ENCODE measurements around the gene CD44. TPM values are rescaled to one million over a fixed set of nuclear protein-coding genes. Genes with fewer than 3 reads are reported as not detected.

The CD44 gene
- total and polyA plus RNA-seq, 5 donors from 2014 or later, result 441 to 1,181 (median 497) TPM

DNA sequence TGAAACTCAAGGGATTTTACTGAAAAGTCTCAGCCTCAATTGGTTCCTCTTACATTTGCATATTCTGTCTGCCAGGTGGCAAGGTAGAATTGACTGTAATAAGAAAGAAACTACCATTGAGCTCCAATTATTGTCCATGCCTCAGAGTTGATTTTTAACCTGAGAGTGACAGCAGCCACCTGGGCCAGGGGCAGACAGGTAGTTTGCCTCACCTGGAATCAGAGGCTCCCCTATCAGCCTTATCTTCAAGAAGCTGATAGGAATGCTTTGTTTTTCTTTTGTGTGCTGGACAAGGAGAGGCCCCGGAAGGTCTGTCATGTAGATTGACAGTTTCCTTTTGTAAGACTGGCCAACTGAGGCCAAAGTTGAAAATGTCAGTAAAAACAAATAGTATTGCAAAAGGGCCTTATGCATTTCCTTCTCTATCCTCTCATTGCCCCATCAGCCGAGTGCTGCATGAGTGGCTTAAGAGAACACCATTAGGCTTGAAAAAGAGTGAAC, 34.1 kb downstream of the CD44 start:
- Mint-ChIP-seq H3K27ac (peak overlapping the region; percentile 85 to 100 (median 93)), H3K4me3 (peak overlapping the region; percentile 65 to 84 (median 74)), H3K27me3 (no peaks in the 10 kb centered on the region), H3K4me1 (peaks cover 49 to 96% (median 88%) of the 10 kb centered on the region in 4 donors), H3K36me3 (peaks cover 62% of the 10 kb centered on the region), H3K9me3 (no peaks in the 10 kb centered on the region)
- DNase-seq (peak in 1 of 3 donors; percentile 30), ATAC-seq (ENCODE audit: low read depth in 2 of 2) (no peak)
- Histone ChIP-seq H3K4me3 (ENCODE audit: low read depth, low read length) (peak overlapping the region; percentile 70), H3K36me3 (ENCODE audit: control insufficient read depth, insufficient read depth, low read length) (peaks cover 34% of the 10 kb centered on the region), H3K27ac (ENCODE audit: insufficient read depth, low read length, poor library complexity, severe bottlenecking) (peak overlapping the region; percentile 99), H3K4me1 (ENCODE audit: control insufficient read depth, insufficient read depth, low read length, poor library complexity, severe bottlenecking) (peaks cover 97% of the 10 kb centered on the region), H3K27me3 (ENCODE audit: control insufficient read depth, insufficient read depth, low read length) (no peaks in the 10 kb centered on the region), H3K9me3 (ENCODE audit: control insufficient read depth in 2 of 2, low read length in 2 of 2) (no peaks in the 10 kb centered on the region)

DNA sequence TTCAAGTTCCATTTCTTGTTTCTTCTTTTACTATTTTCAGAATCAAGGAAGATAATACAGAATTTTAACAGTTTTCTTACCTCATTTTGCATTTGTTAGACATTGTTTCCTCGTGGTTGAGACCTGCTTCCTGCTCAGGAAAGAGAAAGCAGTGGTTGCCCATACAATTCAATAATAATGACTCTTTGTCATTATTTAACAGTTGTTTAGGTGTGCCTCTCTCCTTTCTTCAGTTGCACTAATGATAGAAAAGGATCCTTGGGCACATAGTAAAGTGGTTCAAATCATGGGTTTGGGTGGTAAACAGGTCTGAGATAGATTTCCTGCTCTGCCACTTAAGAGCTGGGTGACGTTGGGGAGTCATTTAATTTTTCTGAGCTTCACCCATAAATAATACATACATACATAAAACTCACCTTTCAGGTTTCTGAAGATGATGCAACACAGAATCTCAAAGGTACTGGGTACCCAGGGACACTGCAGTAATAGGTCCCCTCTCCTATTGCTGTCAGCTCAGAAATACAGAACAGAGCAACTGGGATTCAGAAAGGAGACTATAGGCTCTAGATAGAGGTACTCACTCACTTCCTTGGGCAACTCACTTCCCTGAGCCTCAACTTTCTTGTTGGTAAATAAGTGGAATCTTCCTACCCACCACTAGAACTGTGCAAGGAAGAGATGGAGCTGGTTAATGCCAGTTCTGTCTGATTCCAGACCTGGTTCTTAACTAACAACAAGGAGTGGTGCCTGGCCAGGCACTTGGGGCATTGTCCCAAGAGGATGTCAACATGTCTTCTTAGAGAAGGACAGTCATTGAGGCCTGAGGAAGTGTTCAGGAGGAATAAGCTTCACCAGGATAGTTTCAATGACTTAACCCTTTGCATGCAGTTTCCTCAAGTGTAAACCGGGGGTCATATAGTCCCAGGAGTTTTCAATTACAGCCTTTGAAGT, 34.9 kb downstream of the CD44 start:
- Histone ChIP-seq H3K4me3 (ENCODE audit: low read depth, low read length) (peak overlapping the region; percentile 70), H3K27me3 (ENCODE audit: control insufficient read depth, insufficient read depth, low read length) (no peaks in the 10 kb centered on the region), H3K9me3 (ENCODE audit: control insufficient read depth in 2 of 2, low read length in 2 of 2) (no peaks in the 10 kb centered on the region), H3K4me1 (ENCODE audit: control insufficient read depth, insufficient read depth, low read length, poor library complexity, severe bottlenecking) (peaks cover 97% of the 10 kb centered on the region), H3K27ac (ENCODE audit: insufficient read depth, low read length, poor library complexity, severe bottlenecking) (peak overlapping the region; percentile 99), H3K36me3 (ENCODE audit: control insufficient read depth, insufficient read depth, low read length) (peaks cover 43% of the 10 kb centered on the region)
- DNase-seq (peak in 2 of 3 donors; percentile 51 to 63), ATAC-seq (ENCODE audit: low read depth in 2 of 2) (peak; percentile 28 to 38)
- Mint-ChIP-seq H3K4me3 (peak overlapping the region; percentile 65 to 84 (median 74)), H3K9me3 (no peaks in the 10 kb centered on the region), H3K27me3 (no peaks in the 10 kb centered on the region), H3K4me1 (peaks cover 54 to 96% (median 88%) of the 10 kb centered on the region in 4 donors), H3K36me3 (peaks cover 62% of the 10 kb centered on the region), H3K27ac (peak overlapping the region; percentile 85 to 100 (median 93))

- Histone ChIP-seq H3K27ac (ENCODE audit: insufficient read depth, low read length, poor library complexity, severe bottlenecking) (peak overlapping the region; percentile 99), H3K27me3 (ENCODE audit: control insufficient read depth, insufficient read depth, low read length) (no peaks in the 10 kb centered on the region), H3K4me3 (ENCODE audit: low read depth, low read length) (peak overlapping the region; percentile 70), H3K36me3 (ENCODE audit: control insufficient read depth, insufficient read depth, low read length) (peaks cover 47% of the 10 kb centered on the region), H3K9me3 (ENCODE audit: control insufficient read depth in 2 of 2, low read length in 2 of 2) (no peaks in the 10 kb centered on the region), H3K4me1 (ENCODE audit: control insufficient read depth, insufficient read depth, low read length, poor library complexity, severe bottlenecking) (peaks cover 97% of the 10 kb centered on the region)
- H3K4me3 Mint-ChIP-seq, result peak overlapping the region; percentile 65 to 87 (median 74)
- H3K4me1 Mint-ChIP-seq, result peaks cover 62 to 96% (median 87%) of the 10 kb centered on the region in 4 donors
- H3K27ac Mint-ChIP-seq, result peak overlapping the region; percentile 85 to 100 (median 93)
- H3K27me3 Mint-ChIP-seq, result no peaks in the 10 kb centered on the region
- peak in 1 of 3 donors; percentile 75 for DNase-seq
- H3K36me3 Mint-ChIP-seq, result peaks cover 62% of the 10 kb centered on the region
- H3K9me3 Mint-ChIP-seq, result no peaks in the 10 kb centered on the region
- peak; percentile 17 to 28 for ATAC-seq (ENCODE audit: low read depth in 2 of 2)
Observed at GRCh38 chr11:35174666-35175065, 35.7 kb downstream of the CD44 start.

GRCh38 chr11:35177370-35177769, 38.4 kb downstream of the CD44 start:
- H3K27me3 Mint-ChIP-seq, result no peaks in the 10 kb centered on the region
- DNase-seq (peak in 2 of 3 donors; percentile 59 to 66), ATAC-seq (ENCODE audit: low read depth in 2 of 2) (peak; percentile 35 to 47)
- Histone ChIP-seq H3K4me3 (ENCODE audit: low read depth, low read length) (peak overlapping the region; percentile 67), H3K4me1 (ENCODE audit: control insufficient read depth, insufficient read depth, low read length, poor library complexity, severe bottlenecking) (peaks cover 92% of the 10 kb centered on the region), H3K36me3 (ENCODE audit: control insufficient read depth, insufficient read depth, low read length) (peaks cover 61% of the 10 kb centered on the region), H3K9me3 (ENCODE audit: control insufficient read depth in 2 of 2, low read length in 2 of 2) (no peaks in the 10 kb centered on the region), H3K27ac (ENCODE audit: insufficient read depth, low read length, poor library complexity, severe bottlenecking) (peak overlapping the region; percentile 70), H3K27me3 (ENCODE audit: control insufficient read depth, insufficient read depth, low read length) (no peaks in the 10 kb centered on the region)
- H3K36me3 Mint-ChIP-seq, result peaks cover 66% of the 10 kb centered on the region
- no peaks in the 10 kb centered on the region for H3K9me3 Mint-ChIP-seq
- H3K4me3 Mint-ChIP-seq, result peak overlapping the region; percentile 58 to 70 (median 68)
- H3K4me1 Mint-ChIP-seq, result peaks cover 68 to 92% (median 85%) of the 10 kb centered on the region in 4 donors
- peak overlapping the region; percentile 76 to 100 (median 85) for H3K27ac Mint-ChIP-seq

- H3K4me3 ChIP-seq (ENCODE audit: low read depth, low read length), result peak overlapping the region; percentile 67
- peaks cover 69% of the 10 kb centered on the region for H3K36me3 ChIP-seq (ENCODE audit: control insufficient read depth, insufficient read depth, low read length)
- peak overlapping the region; percentile 76 to 100 (median 91) for H3K27ac Mint-ChIP-seq
- H3K9me3 ChIP-seq (ENCODE audit: control insufficient read depth in 2 of 2, low read length in 2 of 2), result no peaks in the 10 kb centered on the region
- H3K36me3 Mint-ChIP-seq, result peaks cover 70% of the 10 kb centered on the region
- H3K4me1 Mint-ChIP-seq, result peaks cover 70 to 92% (median 85%) of the 10 kb centered on the region in 4 donors
- H3K27me3 Mint-ChIP-seq, result no peaks in the 10 kb centered on the region
- H3K4me1 ChIP-seq (ENCODE audit: control insufficient read depth, insufficient read depth, low read length, poor library complexity, severe bottlenecking), result peaks cover 92% of the 10 kb centered on the region
- H3K4me3 Mint-ChIP-seq, result peak overlapping the region; percentile 56 to 79 (median 68)
- H3K27ac ChIP-seq (ENCODE audit: insufficient read depth, low read length, poor library complexity, severe bottlenecking), result peak overlapping the region; percentile 70
- no peak for DNase-seq
- H3K9me3 Mint-ChIP-seq, result no peaks in the 10 kb centered on the region
- no peak for ATAC-seq (ENCODE audit: low read depth in 2 of 2)
- H3K27me3 ChIP-seq (ENCODE audit: control insufficient read depth, insufficient read depth, low read length), result no peaks in the 10 kb centered on the region
Observed at GRCh38 chr11:35178067-35178805, 39.3 kb downstream of the CD44 start.

- DNase-seq (no peak), ATAC-seq (ENCODE audit: low read depth in 2 of 2) (no peak)
- peak overlapping the region; percentile 36 to 79 (median 66) for H3K4me3 Mint-ChIP-seq
- Histone ChIP-seq H3K27me3 (ENCODE audit: control insufficient read depth, insufficient read depth, low read length) (no peaks in the 10 kb centered on the region), H3K36me3 (ENCODE audit: control insufficient read depth, insufficient read depth, low read length) (peaks cover 74% of the 10 kb centered on the region), H3K4me1 (ENCODE audit: control insufficient read depth, insufficient read depth, low read length, poor library complexity, severe bottlenecking) (peaks cover 92% of the 10 kb centered on the region), H3K27ac (ENCODE audit: insufficient read depth, low read length, poor library complexity, severe bottlenecking) (peak overlapping the region; percentile 70), H3K4me3 (ENCODE audit: low read depth, low read length) (peak overlapping the region; percentile 67), H3K9me3 (ENCODE audit: control insufficient read depth in 2 of 2, low read length in 2 of 2) (no peaks in the 10 kb centered on the region)
- peak overlapping the region; percentile 91 to 100 (median 94) for H3K27ac Mint-ChIP-seq
- H3K27me3 Mint-ChIP-seq, result no peaks in the 10 kb centered on the region
- H3K36me3 Mint-ChIP-seq, result peaks cover 74% of the 10 kb centered on the region
- H3K9me3 Mint-ChIP-seq, result no peaks in the 10 kb centered on the region
- peaks cover 69 to 92% (median 85%) of the 10 kb centered on the region in 4 donors for H3K4me1 Mint-ChIP-seq
Observed at GRCh38 chr11:35178873-35179272, 39.9 kb downstream of the CD44 start.

- Mint-ChIP-seq H3K36me3 (peaks cover 74% of the 10 kb centered on the region), H3K4me1 (peaks cover 62 to 89% (median 82%) of the 10 kb centered on the region in 4 donors), H3K27ac (peak overlapping the region; percentile 91 to 100 (median 94)), H3K27me3 (no peaks in the 10 kb centered on the region), H3K4me3 (peak overlapping the region; percentile 64 to 79 (median 67)), H3K9me3 (no peaks in the 10 kb centered on the region)
- Histone ChIP-seq H3K4me3 (ENCODE audit: low read depth, low read length) (peak overlapping the region; percentile 67), H3K27ac (ENCODE audit: insufficient read depth, low read length, poor library complexity, severe bottlenecking) (peak overlapping the region; percentile 70), H3K36me3 (ENCODE audit: control insufficient read depth, insufficient read depth, low read length) (peaks cover 77% of the 10 kb centered on the region), H3K9me3 (ENCODE audit: control insufficient read depth in 2 of 2, low read length in 2 of 2) (no peaks in the 10 kb centered on the region), H3K27me3 (ENCODE audit: control insufficient read depth, insufficient read depth, low read length) (no peaks in the 10 kb centered on the region), H3K4me1 (ENCODE audit: control insufficient read depth, insufficient read depth, low read length, poor library complexity, severe bottlenecking) (peaks cover 92% of the 10 kb centered on the region)
- DNase-seq (no peak), ATAC-seq (ENCODE audit: low read depth in 2 of 2) (no peak)
Observed at GRCh38 chr11:35179466-35180135, 40.6 kb downstream of the CD44 start.

Data from CD4-positive, CD25-positive, alpha-beta regulatory T cell (primary cell).